ENCODE data around the gene CBFB. TPM values are rescaled to one million over a fixed set of nuclear protein-coding genes. Genes with fewer than 3 reads are reported as not detected.
"Not testable (repeated sequence)": the region's sequence is repeated elsewhere in the genome, so short reads cannot be mapped to it uniquely, and the experiment has no call there.

The CBFB gene
- polyA plus RNA-seq, 1 donor = 42.5 TPM

- no peak for DNase-seq (ENCODE audit: low read depth)
Measured at GRCh38 chr16:67098599-67098998, 69.7 kb downstream of the CBFB start.

- DNase-seq (ENCODE audit: low read depth) = no peak
Measured at GRCh38 chr16:67100569-67101310, 71.8 kb downstream of the CBFB start.

GRCh38 chr16:67101311-67102082 is 72.5 kb downstream of the CBFB start:
- no peak for DNase-seq (ENCODE audit: low read depth)

- no peak for DNase-seq (ENCODE audit: low read depth)
Measured at GRCh38 chr16:67104061-67104460, 75.1 kb downstream of the CBFB start.

GRCh38 chr16:67104845-67105244 is 75.9 kb downstream of the CBFB start:
- DNase-seq (ENCODE audit: low read depth) = no peak

- DNase-seq (ENCODE audit: low read depth) = no peak
Measured at GRCh38 chr16:67105246-67105645, 76.3 kb downstream of the CBFB start.

GRCh38 chr16:67105881-67106280 is 76.9 kb downstream of the CBFB start:
- no peak for DNase-seq (ENCODE audit: low read depth)

GRCh38 chr16:67108489-67108888 is 79.5 kb downstream of the CBFB start:
- no peak for DNase-seq (ENCODE audit: low read depth)

GRCh38 chr16:67108931-67109406 is 80.0 kb downstream of the CBFB start:
- no peak for DNase-seq (ENCODE audit: low read depth)

GRCh38 chr16:67109407-67110135 is 80.6 kb downstream of the CBFB start, which contains the start of gene PHAF1:
Gene PHAF1 (plus strand): TSS chr16:67109941. CDS start chr16:67110176, 235 bp downstream.
- DNase-seq (ENCODE audit: low read depth) = peak; percentile 78

- DNase-seq (ENCODE audit: low read depth) = no peak
Measured at GRCh38 chr16:67111951-67112444, 83.0 kb downstream of the CBFB start.

GRCh38 chr16:67112591-67113399 is 83.8 kb downstream of the CBFB start:
- no peak for DNase-seq (ENCODE audit: low read depth)

- no peak for DNase-seq (ENCODE audit: low read depth)
Measured at GRCh38 chr16:67114793-67115192, 85.8 kb downstream of the CBFB start.

- DNase-seq (ENCODE audit: low read depth) = no peak
Measured at GRCh38 chr16:67115639-67116038, 86.7 kb downstream of the CBFB start.

GRCh38 chr16:67116388-67117311 is 87.7 kb downstream of the CBFB start:
- no peak for DNase-seq (ENCODE audit: low read depth)

- no peak for DNase-seq (ENCODE audit: low read depth)
Measured at GRCh38 chr16:67117716-67118115, 88.8 kb downstream of the CBFB start.

- no peak for DNase-seq (ENCODE audit: low read depth)
Measured at GRCh38 chr16:67120025-67120424, 91.1 kb downstream of the CBFB start.

GRCh38 chr16:67122799-67123198 is 93.8 kb downstream of the CBFB start:
- not testable (repeated sequence) for DNase-seq (ENCODE audit: low read depth)

GRCh38 chr16:67128417-67128816 is 99.5 kb downstream of the CBFB start:
- DNase-seq (ENCODE audit: low read depth) = no peak

GRCh38 chr16:67128887-67129286 is 99.9 kb downstream of the CBFB start:
- no peak for DNase-seq (ENCODE audit: low read depth)

Measured in forelimb muscle (tissue), 1 donor.